Measurements from ENCODE around the gene CALN1. TPM values are rescaled to one million over a fixed set of nuclear protein-coding genes. Genes with fewer than 3 reads are reported as not detected.

CALN1 gene
- polyA plus RNA-seq, 6 donors from 2014 or later, result not detected

DNA sequence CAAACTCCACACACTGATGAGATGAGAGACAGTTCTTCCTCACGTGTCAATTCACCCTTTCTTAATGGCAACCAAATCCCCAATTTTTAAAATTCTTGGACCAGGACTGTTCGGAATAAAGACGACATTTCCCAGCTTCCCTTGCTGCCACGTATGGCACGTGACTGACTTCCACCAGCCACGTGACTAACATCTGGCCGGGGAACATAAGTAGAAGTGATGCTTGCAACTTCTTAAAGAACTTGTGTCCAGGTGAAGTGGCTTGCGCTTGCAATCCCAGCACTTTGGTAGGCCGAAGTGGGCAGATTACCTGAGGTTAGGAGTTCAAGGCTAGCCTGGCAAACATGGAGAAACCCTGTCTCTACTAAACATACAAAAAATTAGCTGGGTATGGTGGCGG lies 405.1 kb downstream of the CALN1 start:
- DNase-seq (no peak), ATAC-seq (ENCODE audit: low read depth in 2 of 2) (no peak)
- Mint-ChIP-seq H3K9me3 (peaks cover 0 to 2% (median 0%) of the 10 kb centered on the region in 7 donors), H3K36me3 (no peaks in the 10 kb centered on the region), H3K27me3 (no peaks in the 10 kb centered on the region), H3K4me3 (no peak overlapping the region), H3K27ac (no peak overlapping the region), H3K4me1 (no peaks in the 10 kb centered on the region)

DNA sequence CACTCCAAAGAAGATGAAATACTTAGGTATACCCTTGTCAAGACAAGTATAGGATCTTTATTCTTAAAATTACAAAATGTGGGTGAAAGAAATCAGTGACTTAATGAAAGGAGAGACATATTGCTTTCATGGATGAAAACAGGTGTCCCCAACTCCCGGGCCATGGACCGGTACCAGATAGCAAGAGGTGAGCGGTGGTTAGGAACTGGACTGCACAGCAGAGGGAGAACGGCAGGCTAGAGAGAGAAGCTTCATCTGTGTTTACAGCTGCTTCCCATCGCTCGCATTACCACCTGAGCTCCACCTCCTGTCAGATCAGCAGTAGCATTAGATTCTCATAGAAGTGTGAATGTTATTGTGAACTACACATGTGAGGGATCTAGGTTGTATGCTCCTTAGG lies 408.9 kb downstream of the CALN1 start:
- ATAC-seq (ENCODE audit: low read depth in 2 of 2), result no peak
- H3K36me3 Mint-ChIP-seq, result no peaks in the 10 kb centered on the region
- no peaks in the 10 kb centered on the region for H3K27me3 Mint-ChIP-seq
- H3K4me3 Mint-ChIP-seq, result no peak overlapping the region
- no peaks in the 10 kb centered on the region for H3K4me1 Mint-ChIP-seq
- no peak overlapping the region for H3K27ac Mint-ChIP-seq
- no peak for DNase-seq
- peaks cover 0 to 2% (median 0%) of the 10 kb centered on the region in 7 donors for H3K9me3 Mint-ChIP-seq

DNA sequence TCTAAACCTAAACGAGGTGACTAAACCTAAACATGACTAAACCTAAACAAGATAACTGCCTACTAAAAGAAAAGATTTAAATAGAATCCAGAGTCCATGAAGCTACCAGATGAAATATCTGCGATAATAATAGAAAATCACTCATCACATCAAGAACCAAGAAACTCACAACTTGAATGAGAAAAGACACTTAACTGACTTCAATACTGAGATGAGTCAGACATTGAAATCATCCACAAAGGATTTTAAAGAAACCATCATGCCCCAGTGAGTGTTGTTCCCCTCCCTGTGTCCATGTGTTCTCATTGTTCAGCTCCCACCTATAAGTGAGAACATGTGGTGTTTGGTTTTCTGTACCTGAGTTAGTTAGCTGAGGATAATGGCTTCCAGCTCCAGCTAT lies 416.0 kb downstream of the CALN1 start:
- Mint-ChIP-seq H3K9me3 (peaks cover 0 to 4% (median 0%) of the 10 kb centered on the region in 7 donors), H3K27me3 (no peaks in the 10 kb centered on the region), H3K4me1 (no peaks in the 10 kb centered on the region), H3K36me3 (no peaks in the 10 kb centered on the region), H3K27ac (no peak overlapping the region), H3K4me3 (no peak overlapping the region)
- ATAC-seq (ENCODE audit: low read depth in 2 of 2) (no peak), DNase-seq (no peak)

DNA sequence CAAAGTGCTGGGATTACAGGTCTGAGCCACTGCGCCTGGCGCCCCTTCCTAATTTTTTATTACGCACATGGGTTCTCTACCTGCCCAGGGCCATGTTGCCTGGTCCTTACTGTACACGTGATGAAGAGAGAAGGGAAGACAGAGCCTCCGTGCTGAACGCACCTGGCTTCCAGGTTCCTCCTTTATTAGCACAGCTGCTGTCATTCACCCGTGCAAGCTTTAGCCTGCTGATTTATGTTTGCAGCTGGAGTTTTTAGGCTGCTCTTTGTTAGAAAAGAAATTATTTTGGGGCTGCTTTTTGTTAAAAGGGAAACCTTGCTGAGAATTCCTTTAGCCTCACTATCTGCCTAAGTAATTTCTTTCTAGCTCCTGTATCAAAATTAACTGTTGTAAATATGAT lies 417.0 kb downstream of the CALN1 start:
- DNase-seq (no peak), ATAC-seq (ENCODE audit: low read depth in 2 of 2) (no peak)
- no peak overlapping the region for H3K4me3 Mint-ChIP-seq
- H3K27me3 Mint-ChIP-seq, result no peaks in the 10 kb centered on the region
- peaks cover 0 to 4% (median 0%) of the 10 kb centered on the region in 7 donors for H3K9me3 Mint-ChIP-seq
- no peak overlapping the region for H3K27ac Mint-ChIP-seq
- H3K36me3 Mint-ChIP-seq, result no peaks in the 10 kb centered on the region
- H3K4me1 Mint-ChIP-seq, result no peaks in the 10 kb centered on the region

DNA sequence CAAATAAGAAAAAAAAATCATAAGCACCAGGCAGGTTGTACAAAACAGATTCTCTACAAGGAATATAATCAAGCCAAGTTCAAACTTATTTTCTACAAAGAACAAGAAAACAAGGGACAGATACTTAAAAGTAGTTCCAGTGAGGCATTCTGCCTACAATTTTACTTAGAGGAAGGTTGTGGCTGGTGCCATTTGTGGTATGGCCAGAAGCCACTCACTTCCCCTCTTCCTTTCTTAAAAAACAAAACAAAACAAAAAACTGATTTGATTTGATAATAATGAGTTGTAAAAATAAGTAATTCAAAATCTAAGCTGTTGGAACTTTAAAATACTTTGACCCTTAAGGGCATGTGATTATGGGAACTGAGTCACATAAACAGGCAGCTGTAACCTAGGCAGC lies 420.6 kb downstream of the CALN1 start:
- no peak overlapping the region for H3K27ac Mint-ChIP-seq
- no peak for ATAC-seq (ENCODE audit: low read depth in 2 of 2)
- H3K4me1 Mint-ChIP-seq, result no peaks in the 10 kb centered on the region
- no peaks in the 10 kb centered on the region for H3K36me3 Mint-ChIP-seq
- DNase-seq, result no peak
- H3K4me3 Mint-ChIP-seq, result no peak overlapping the region
- peaks cover 0 to 10% (median 4%) of the 10 kb centered on the region in 3 donors for H3K27me3 Mint-ChIP-seq
- peaks cover 0 to 4% (median 0%) of the 10 kb centered on the region in 7 donors for H3K9me3 Mint-ChIP-seq

DNA sequence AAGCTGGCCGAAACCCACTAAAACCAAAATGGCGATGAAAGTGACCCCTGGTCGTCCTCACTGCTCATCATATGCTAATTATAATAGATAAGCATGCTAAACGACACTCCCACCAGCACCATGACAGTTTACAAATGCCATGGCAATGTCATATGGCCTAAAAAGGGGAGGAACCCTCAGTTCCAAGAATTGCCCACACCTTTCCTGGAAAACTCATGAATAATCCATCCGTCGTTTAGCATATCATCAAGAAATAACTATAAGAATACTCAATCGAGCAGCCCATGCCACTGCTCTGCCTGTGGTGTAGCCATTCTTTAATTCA lies 422.0 kb downstream of the CALN1 start:
- Mint-ChIP-seq H3K36me3 (no peaks in the 10 kb centered on the region), H3K27me3 (peaks cover 0 to 10% (median 4%) of the 10 kb centered on the region in 3 donors), H3K27ac (no peak overlapping the region), H3K4me3 (no peak overlapping the region), H3K4me1 (no peaks in the 10 kb centered on the region), H3K9me3 (peaks cover 0 to 4% (median 0%) of the 10 kb centered on the region in 7 donors)
- DNase-seq, result no peak
- ATAC-seq (ENCODE audit: low read depth in 2 of 2), result no peak

DNA sequence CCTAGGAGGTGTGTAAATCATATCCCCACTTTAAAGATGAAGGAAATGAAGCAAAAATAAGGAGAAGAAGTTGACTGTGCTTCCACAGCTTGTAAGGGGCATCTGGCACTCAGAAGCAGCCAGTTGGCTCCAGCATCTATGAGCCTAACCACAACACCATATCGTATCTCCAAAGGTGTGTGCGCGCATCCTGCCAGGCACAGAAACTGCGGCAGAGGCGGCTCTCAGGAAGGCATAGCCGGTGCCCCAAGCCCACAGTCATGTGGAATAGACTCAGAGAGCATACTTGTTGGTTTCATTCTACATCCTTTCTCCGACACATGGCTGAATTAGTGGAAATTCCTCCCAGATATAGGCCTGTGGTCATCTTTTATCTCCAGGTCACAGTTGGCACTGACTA lies 423.9 kb downstream of the CALN1 start:
- Mint-ChIP-seq H3K27ac (no peak overlapping the region), H3K9me3 (peaks cover 0 to 4% (median 0%) of the 10 kb centered on the region in 7 donors), H3K36me3 (no peaks in the 10 kb centered on the region), H3K4me3 (no peak overlapping the region), H3K4me1 (no peaks in the 10 kb centered on the region), H3K27me3 (peaks cover 0 to 10% (median 4%) of the 10 kb centered on the region in 3 donors)
- ATAC-seq (ENCODE audit: low read depth in 2 of 2) (no peak), DNase-seq (no peak)

DNA sequence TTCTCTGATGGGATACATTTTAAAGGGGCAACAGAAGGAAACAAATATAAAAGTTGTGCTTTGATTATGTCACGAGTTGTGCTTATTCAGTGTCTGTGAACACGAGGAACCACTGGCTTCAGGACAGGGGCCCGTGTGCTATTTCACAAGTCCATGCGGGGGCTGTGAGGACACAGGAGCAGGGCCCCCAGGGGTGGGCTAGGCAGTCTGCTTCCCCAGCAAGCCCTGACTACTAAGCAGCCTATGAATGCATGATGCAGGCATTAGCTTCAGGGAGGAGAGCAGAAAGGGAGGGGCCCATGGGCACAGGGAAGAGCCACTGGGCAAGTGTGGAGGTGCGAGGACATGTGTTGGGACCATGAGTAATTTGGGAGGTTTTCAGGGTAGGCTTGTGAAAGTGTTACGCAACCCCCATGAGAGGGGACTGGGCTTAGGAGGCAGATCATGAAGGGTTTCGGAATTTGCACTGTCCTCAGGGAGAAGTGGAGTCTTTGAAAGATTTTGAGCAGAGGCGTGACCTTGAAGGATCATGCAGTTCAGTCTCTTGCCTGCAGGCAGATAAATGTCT lies 424.9 kb downstream of the CALN1 start:
- no peak for DNase-seq
- no peak for ATAC-seq (ENCODE audit: low read depth in 2 of 2)
- no peak overlapping the region for H3K4me3 Mint-ChIP-seq
- H3K36me3 Mint-ChIP-seq, result no peaks in the 10 kb centered on the region
- peaks cover 0 to 4% (median 0%) of the 10 kb centered on the region in 7 donors for H3K9me3 Mint-ChIP-seq
- no peaks in the 10 kb centered on the region for H3K4me1 Mint-ChIP-seq
- peaks cover 0 to 10% (median 4%) of the 10 kb centered on the region in 3 donors for H3K27me3 Mint-ChIP-seq
- no peak overlapping the region for H3K27ac Mint-ChIP-seq

DNA sequence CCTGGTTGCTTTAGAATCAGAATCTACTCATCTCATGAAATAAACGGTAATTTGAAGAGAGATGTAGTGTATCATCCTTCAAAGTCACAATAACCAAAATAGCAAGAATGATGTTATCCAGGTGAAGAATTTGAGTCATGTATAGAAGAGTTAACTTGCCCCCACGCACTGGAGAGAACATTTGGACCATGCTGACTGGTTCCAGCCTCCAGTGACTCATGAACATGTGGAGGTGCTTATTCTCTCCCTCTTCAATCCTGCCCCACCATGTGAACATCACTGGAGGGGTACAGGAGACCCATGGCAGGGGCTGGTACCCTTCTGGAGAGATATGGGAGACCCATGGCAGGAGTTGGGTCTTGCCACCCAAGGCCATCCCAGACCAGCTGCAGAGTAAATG lies 427.8 kb downstream of the CALN1 start:
- H3K36me3 Mint-ChIP-seq, result no peaks in the 10 kb centered on the region
- no peak for DNase-seq
- peaks cover 0 to 10% (median 0%) of the 10 kb centered on the region in 3 donors for H3K27me3 Mint-ChIP-seq
- ATAC-seq (ENCODE audit: low read depth in 2 of 2), result no peak
- H3K4me3 Mint-ChIP-seq, result no peak overlapping the region
- H3K9me3 Mint-ChIP-seq, result peaks cover 0 to 2% (median 0%) of the 10 kb centered on the region in 7 donors
- no peak overlapping the region for H3K27ac Mint-ChIP-seq
- H3K4me1 Mint-ChIP-seq, result peaks cover 4 to 9% (median 5%) of the 10 kb centered on the region in 3 donors

DNA sequence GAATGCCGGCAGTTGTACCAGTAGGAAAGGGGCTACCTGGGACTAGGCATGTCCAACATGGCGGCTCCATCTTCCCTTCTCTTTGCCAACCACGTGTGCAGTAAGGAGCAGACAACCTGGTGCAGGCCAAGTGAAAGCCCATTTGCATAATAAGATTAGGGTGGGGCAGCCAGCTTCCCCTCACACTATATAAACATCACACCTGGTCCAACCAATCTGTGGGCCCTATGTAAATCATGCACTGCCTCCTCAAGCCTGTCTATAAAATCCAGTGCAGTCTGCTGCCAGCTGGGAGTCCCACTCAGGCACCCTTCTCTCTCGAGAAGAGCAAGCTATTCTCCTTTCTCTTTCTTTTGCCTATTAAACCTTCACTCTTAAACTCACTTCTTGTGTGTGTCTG lies 429.3 kb downstream of the CALN1 start:
- Mint-ChIP-seq H3K9me3 (peaks cover 0 to 2% (median 0%) of the 10 kb centered on the region in 7 donors), H3K36me3 (no peaks in the 10 kb centered on the region), H3K27me3 (peaks cover 0 to 8% (median 0%) of the 10 kb centered on the region in 3 donors), H3K4me1 (peaks cover 4 to 9% (median 5%) of the 10 kb centered on the region in 3 donors), H3K27ac (no peak overlapping the region), H3K4me3 (no peak overlapping the region)
- no peak for ATAC-seq (ENCODE audit: low read depth in 2 of 2)
- DNase-seq, result no peak

DNA sequence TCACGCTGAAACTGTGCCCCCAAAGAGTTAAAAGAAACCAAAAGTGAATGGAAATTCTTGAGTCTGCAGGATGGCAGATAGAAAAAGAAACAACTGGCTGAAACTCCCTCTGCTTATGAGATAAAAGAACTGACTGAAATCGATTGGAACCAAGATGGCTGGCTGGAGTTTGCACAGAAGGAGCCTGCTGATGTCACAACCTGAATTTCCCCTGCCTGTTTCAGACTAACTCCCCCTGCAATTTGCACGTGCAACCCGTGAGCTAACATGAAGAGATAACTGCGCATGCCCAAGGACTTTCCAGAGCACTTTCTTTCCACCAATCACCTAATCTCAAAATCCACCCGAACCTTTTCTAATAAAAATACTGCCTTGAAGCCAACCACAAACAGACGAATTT lies 435.5 kb downstream of the CALN1 start:
- peaks cover 0 to 5% (median 4%) of the 10 kb centered on the region in 3 donors for H3K4me1 Mint-ChIP-seq
- H3K27ac Mint-ChIP-seq, result no peak overlapping the region
- no peaks in the 10 kb centered on the region for H3K36me3 Mint-ChIP-seq
- ATAC-seq (ENCODE audit: low read depth in 2 of 2), result no peak
- no peaks in the 10 kb centered on the region for H3K27me3 Mint-ChIP-seq
- peaks cover 0 to 4% (median 0%) of the 10 kb centered on the region in 7 donors for H3K9me3 Mint-ChIP-seq
- DNase-seq, result no peak
- H3K4me3 Mint-ChIP-seq, result no peak overlapping the region

DNA sequence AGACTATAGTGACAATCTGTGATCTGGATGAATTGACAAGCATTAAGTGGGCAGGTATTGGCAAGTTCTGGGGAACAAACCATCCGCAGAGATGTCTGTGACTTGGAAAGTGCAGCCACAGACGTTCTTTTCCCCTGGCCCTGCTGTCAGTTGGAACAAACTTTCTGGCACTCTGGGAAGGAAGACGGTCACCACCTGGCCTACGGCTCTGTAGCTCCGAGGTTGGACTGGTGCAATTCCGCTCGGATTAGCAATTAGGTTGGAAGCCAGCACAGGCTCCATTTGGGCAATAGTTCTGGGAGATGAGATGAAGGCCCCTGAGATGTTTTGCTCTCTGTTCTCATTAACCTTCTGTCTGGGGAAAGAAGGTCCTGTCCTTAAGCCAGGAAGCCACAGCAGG lies 437.5 kb downstream of the CALN1 start:
- H3K27me3 Mint-ChIP-seq, result no peaks in the 10 kb centered on the region
- peaks cover 0 to 4% (median 0%) of the 10 kb centered on the region in 7 donors for H3K9me3 Mint-ChIP-seq
- H3K4me1 Mint-ChIP-seq, result no peaks in the 10 kb centered on the region
- no peaks in the 10 kb centered on the region for H3K36me3 Mint-ChIP-seq
- H3K4me3 Mint-ChIP-seq, result no peak overlapping the region
- no peak overlapping the region for H3K27ac Mint-ChIP-seq
- DNase-seq (no peak), ATAC-seq (ENCODE audit: low read depth in 2 of 2) (no peak)

DNA sequence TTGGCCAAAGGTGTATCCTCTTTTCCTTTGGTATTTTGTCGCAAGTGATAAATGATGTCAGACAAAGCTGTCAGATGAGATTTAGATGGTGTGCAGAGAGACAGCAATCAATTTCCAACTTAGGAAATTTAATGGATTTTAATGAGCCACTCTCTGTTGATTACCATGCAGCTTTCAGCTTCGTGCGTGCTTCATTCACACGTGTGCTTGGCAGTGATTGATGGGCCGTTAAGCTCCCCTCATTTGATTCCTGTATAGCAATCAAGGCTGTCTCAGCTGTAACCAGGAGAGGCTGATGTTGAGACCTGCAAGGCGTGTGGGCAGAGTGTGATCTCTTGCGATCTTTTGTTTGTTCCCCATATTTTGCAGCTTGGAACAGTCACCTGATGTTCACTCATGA lies 439.6 kb downstream of the CALN1 start:
- ATAC-seq (ENCODE audit: low read depth in 2 of 2), result no peak
- Mint-ChIP-seq H3K9me3 (peaks cover 0 to 4% (median 0%) of the 10 kb centered on the region in 7 donors), H3K4me3 (no peak overlapping the region), H3K27ac (no peak overlapping the region), H3K27me3 (no peaks in the 10 kb centered on the region), H3K4me1 (no peaks in the 10 kb centered on the region), H3K36me3 (no peaks in the 10 kb centered on the region)
- DNase-seq, result no peak

DNA sequence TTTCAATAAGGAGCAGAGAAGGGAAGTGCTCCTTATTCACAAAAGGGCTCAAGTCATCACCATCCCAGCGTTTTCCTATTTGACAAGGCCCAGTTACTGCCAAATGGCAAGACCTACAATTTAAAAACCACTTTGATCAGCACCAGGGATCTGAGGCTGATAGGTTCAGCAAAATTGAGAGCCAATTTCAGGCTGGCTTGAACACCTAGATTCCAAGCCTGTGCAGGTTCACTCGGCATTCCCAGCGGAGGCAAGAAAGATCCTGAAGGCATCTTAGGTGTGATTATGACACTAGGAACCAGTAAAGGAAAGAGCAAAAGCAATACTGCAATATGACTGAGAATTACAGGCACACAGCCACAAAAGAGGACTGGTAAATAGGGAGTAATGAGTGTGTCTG lies 441.4 kb downstream of the CALN1 start:
- Mint-ChIP-seq H3K4me3 (no peak overlapping the region), H3K27me3 (no peaks in the 10 kb centered on the region), H3K4me1 (no peaks in the 10 kb centered on the region), H3K36me3 (no peaks in the 10 kb centered on the region), H3K27ac (no peak overlapping the region), H3K9me3 (no peaks in the 10 kb centered on the region)
- DNase-seq, result no peak
- ATAC-seq (ENCODE audit: low read depth in 2 of 2), result no peak

DNA sequence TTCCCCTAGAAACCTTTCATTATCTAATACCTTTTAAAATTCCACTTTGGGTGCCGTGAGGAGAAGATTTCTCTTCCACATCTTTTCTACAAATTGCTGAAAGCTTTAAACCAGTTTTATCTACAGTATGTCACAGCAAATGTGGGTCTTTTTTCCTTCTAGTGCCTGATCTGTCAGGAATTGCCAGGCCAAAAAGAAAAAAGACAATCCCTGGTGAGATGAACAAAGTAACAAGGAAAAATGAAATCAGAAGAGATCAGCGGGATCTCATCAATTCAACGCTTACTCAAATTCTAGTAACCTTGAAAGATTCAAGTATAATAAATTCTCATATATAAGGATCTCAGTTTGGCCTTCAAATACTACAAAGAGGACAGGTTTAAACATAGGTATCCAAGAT lies 449.5 kb downstream of the CALN1 start:
- H3K27ac Mint-ChIP-seq, result no peak overlapping the region
- peaks cover 0 to 4% (median 2%) of the 10 kb centered on the region in 7 donors for H3K9me3 Mint-ChIP-seq
- no peaks in the 10 kb centered on the region for H3K27me3 Mint-ChIP-seq
- no peaks in the 10 kb centered on the region for H3K36me3 Mint-ChIP-seq
- H3K4me1 Mint-ChIP-seq, result no peaks in the 10 kb centered on the region
- DNase-seq, result no peak
- ATAC-seq (ENCODE audit: low read depth in 2 of 2), result no peak
- no peak overlapping the region for H3K4me3 Mint-ChIP-seq

All from naive B cell (primary cell).